ENCODE measurements around the gene MACROD2.

MACROD2 gene

DNA sequence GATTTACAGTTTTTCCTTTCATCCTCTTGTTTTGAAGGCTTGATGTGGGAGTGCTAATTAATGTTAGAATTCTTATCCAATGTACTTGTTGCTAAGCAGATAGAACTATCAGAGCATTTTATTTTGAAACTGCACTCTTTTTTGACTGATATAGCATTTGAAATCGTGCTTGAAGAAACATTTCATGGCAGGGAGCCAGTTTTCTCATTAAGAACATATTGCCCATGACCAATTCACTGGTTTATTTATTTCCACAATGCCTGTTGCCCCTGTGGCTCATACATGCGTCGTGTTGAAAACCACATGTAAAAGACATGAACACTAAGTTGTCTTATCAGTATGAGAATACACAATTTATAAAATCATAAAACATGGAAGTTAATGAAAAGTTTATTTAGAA, 821.8 kb downstream of the MACROD2 start:
- peak; percentile 4 for DNase-seq (ENCODE audit: low read depth)
- TF ChIP-seq, protein P1, sequence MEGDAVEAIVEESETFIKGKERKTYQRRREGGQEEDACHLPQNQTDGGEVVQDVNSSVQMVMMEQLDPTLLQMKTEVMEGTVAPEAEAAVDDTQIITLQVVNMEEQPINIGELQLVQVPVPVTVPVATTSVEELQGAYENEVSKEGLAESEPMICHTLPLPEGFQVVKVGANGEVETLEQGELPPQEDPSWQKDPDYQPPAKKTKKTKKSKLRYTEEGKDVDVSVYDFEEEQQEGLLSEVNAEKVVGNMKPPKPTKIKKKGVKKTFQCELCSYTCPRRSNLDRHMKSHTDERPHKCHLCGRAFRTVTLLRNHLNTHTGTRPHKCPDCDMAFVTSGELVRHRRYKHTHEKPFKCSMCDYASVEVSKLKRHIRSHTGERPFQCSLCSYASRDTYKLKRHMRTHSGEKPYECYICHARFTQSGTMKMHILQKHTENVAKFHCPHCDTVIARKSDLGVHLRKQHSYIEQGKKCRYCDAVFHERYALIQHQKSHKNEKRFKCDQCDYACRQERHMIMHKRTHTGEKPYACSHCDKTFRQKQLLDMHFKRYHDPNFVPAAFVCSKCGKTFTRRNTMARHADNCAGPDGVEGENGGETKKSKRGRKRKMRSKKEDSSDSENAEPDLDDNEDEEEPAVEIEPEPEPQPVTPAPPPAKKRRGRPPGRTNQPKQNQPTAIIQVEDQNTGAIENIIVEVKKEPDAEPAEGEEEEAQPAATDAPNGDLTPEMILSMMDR (conservative IDR thresholded peaks at IDR 0.05; ENCODE audit: low read length): no peak
- H3K4me3 ChIP-seq (ENCODE audit: low read length): no peak overlapping the region

DNA sequence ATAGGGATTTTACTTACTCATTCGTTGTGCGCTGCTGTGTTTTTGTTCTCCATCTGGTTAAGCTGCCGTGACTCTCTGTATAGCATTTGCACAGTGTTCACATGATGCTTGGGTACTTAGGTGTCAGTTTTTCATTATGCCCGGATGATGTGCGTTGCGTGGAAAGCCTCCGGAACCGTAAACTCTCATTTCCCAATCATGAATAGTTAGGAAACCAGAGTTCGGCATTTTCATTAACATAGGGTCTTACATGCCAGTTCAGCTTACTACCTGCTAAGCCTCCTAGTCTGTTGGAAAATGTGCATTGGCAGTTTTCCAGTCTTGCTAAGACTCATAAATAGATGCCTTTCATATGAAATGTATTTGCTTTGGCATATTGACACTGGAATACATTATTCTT, 825.5 kb downstream of the MACROD2 start:
- H3K4me3 ChIP-seq (ENCODE audit: low read length): no peak overlapping the region
- TF ChIP-seq, protein P1 (conservative IDR thresholded peaks at IDR 0.05; ENCODE audit: low read length): no peak
- no peak for DNase-seq (ENCODE audit: low read depth)

DNA sequence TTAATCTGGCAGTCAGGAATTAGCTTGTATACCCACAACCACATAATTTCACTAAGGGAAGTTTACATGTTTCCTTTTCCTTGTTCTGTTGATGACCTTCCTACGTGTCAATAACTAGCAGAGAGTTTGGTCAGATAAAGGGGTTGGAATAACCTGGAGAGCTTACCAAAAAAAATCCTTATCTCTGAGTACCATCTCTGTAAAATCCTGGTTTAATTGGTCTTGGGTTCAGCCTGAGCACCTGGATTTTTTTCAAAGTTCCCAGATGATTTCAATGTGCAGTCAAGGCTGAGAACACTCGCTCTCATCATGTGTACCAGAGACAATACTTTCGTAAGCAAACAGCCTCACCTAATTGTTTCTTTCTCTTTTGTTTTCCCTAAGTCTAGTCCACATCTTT, 825.9 kb downstream of the MACROD2 start:
- no peak overlapping the region for H3K4me3 ChIP-seq (ENCODE audit: low read length)
- TF ChIP-seq, protein P1 (conservative IDR thresholded peaks at IDR 0.05; ENCODE audit: low read length): no peak
- DNase-seq (ENCODE audit: low read depth): no peak

DNA sequence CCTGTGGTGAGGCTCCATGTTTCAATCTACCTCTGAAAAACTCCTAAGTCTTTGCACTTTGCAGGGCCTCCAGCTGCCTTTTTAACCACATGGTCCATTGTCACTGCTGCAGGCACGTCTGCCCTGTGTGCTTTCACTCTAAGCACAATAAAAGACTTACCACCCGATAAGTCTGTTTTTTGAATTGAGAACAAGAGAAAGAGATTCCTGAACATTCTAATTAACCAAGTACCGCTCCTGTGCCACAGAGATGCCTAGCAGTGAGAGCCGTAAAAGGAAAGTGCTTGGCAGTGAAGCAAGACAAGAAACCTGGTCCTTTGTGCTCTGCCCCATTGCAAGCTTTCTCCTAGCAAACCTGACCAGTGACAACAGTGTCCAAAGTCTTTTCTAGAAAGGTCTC, 829.7 kb downstream of the MACROD2 start:
- TF ChIP-seq, protein P1 (conservative IDR thresholded peaks at IDR 0.05; ENCODE audit: low read length): no peak
- DNase-seq (ENCODE audit: low read depth): no peak
- H3K4me3 ChIP-seq (ENCODE audit: low read length): no peak overlapping the region

DNA sequence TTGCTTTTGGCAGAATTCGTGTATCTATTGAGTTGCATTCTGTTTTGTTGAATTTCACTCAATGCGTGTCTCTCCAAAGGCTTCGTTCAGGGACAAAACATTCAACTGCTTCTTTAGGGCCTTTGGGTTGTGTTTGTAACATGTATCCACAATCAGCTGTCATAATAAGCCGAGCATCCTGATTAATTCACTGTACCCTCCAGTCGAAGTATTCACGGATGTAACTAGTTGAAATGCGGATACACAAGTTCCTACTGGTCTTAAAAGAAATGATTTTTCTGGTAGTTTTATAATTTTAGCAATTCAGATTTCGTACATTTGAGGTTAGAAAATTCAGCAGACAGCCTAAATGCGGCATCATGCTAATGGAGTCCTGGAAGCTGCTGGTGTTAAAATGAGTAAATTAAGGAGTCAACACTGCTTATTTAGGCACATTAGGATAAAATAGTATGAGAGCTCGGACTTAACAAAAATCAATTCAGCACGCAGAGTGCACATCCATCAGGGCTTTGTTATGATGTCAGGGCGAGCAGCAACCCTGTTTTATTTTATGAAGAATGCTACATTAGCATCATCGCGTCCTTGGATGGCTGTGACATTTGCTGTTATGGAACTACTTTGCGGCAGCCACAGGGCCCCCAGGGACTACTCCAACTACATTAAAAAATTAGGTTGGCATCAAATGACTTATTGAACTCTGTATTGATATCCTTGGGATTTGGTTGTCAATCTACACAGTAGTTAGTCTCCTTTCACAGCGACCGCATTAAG, 831.4 kb downstream of the MACROD2 start:
- DNase-seq (ENCODE audit: low read depth): no peak
- TF ChIP-seq, protein P1 (conservative IDR thresholded peaks at IDR 0.05; ENCODE audit: low read length): no peak
- H3K4me3 ChIP-seq (ENCODE audit: low read length): no peak overlapping the region

DNA sequence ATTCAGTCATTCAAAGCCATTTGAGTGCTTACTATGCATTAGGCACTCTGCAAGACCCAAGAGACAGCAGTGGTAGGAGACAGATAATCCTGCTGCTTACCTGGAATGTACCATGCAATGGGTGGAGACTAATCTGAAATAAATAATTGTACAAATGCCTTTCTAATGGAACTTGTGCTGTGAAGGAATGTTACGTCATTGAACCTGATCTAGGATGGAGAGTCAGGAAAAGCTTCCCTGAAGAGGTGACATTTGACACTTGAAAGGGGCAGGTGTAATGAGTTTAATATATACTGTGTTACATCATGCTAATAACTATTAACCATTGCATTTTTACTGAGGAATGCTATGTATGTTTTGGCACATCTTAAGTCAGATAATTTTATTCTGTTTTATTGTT, 833.1 kb downstream of the MACROD2 start:
- TF ChIP-seq, protein P1 (conservative IDR thresholded peaks at IDR 0.05; ENCODE audit: low read length): no peak
- DNase-seq (ENCODE audit: low read depth): no peak
- no peak overlapping the region for H3K4me3 ChIP-seq (ENCODE audit: low read length)

DNA sequence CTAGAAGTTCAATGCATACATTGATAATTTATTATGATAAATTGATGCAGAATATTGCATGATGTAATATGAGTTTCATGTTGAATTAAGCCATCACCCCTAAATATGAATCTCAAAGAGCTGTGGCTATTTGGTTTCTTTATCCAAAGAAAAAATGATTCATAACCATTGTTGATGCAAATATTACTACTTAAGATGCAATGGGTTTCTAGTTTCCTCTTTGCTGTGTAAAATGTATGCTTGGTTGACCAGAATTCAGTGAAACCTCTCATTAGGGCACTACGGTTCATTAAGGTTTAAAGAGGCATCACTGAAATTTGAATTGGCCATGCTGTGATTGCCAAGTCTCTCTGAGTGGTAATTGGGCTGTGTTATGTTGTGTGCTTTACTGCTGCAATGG, 834.6 kb downstream of the MACROD2 start:
- TF ChIP-seq, protein P1 (conservative IDR thresholded peaks at IDR 0.05; ENCODE audit: low read length): no peak
- no peak for DNase-seq (ENCODE audit: low read depth)
- H3K4me3 ChIP-seq (ENCODE audit: low read length): no peak overlapping the region
